Esophagus muscularis mucosa (tissue), 4 donors: Measurements from ENCODE around the gene SLC6A9. TPM values are rescaled to one million over a fixed set of nuclear protein-coding genes. Genes with fewer than 3 reads are reported as not detected.

Experiments
- DNase-seq: peaks from one replicate; pipeline ENCODE4 v3.0.0-alpha.2; 2017; ENCODE audit errors: extremely low spot score
- H3K27ac ChIP-seq, 4 donors: fragments of 200-600 bp; sonication (generic); replicated peaks in 1 of 4; 1 replicate in 3 of 4; 2 replicates in 1 of 4; pipeline ENCODE4 v1.5.1; 2016 to 2019; ENCODE audit warnings: mild to moderate bottlenecking in 1 of 4
- H3K27me3 ChIP-seq, 4 donors: fragments of 200-600 bp; sonication (generic); one replicate each; pipeline versions ENCODE4 v1.5.1 to v1.6.0; 2016 to 2019
- H3K36me3 ChIP-seq, 4 donors: fragments of 200-600 bp; sonication (generic); one replicate each; pipeline ENCODE4 v1.5.1; 2016 to 2019
- H3K4me1 ChIP-seq, 4 donors: fragments of 200-600 bp; sonication (generic); one replicate each; pipeline ENCODE4 v1.5.1; 2016 to 2019
- H3K4me3 ChIP-seq, 4 donors: fragments of 200-600 bp; sonication (generic); 1 replicate in 2 of 4; 2 replicates in 2 of 4; pipeline ENCODE4 v1.5.1; 2016 to 2019; ENCODE audit warnings: mild to moderate bottlenecking in 4 of 4, moderate library complexity in 1 of 4
- H3K9me3 ChIP-seq, 4 donors: fragments of 200-600 bp; sonication (generic); 1 replicate in 3 of 4; 2 replicates in 1 of 4; pipeline ENCODE4 v1.5.1; 2016 to 2019
- CTCF ChIP-seq, 3 experiments: fragments of 200-600 bp in 2 of 3; fragments of 450-650 bp in 1 of 3; sonication (generic) in 2 of 3; IDR thresholded peaks; one replicate each; pipeline ENCODE4 v1.5.1; 2017 to 2019; ENCODE audit warnings: antibody characterized with exemption in 3 of 3, mild to moderate bottlenecking in 2 of 3, moderate library complexity in 1 of 3
- EP300 ChIP-seq: sonication (generic); formaldehyde crosslinking; IDR thresholded peaks from one replicate; pipeline ENCODE4 v1.6.1; 2017; ENCODE audit warnings: antibody characterized with exemption
- POLR2A ChIP-seq: fragments of 450-650 bp; IDR thresholded peaks from one replicate; pipeline ENCODE4 v1.6.1; 2017; ENCODE audit warnings: antibody characterized with exemption, moderate library complexity, mild to moderate bottlenecking, low read depth
- POLR2AphosphoS5 ChIP-seq, 2 donors: sonication (generic); formaldehyde crosslinking; IDR thresholded peaks; one replicate each; pipeline ENCODE4 v1.6.1; 2017; ENCODE audit warnings: antibody characterized with exemption in 2 of 2
- WGBS: methylation state at CpG from one replicate; pipeline ENCODE4 v1.1.5; 2018; 5-methylcytosine and 5-hydroxymethylcytosine counted together
- intact Hi-C: fragments of 100-400 bp; cut with DNase I; formaldehyde crosslinking; loops from one replicate; pipeline ENCODE4 v1.15.1; 2023
- total RNA-seq, 4 donors: library from RNA; depleted of rRNA; stranded (reverse); fragments of >200 nt; gene quantifications; one replicate each; pipeline versions ENCODE4 v1.1.0 to v1.2.1, GENCODE V29; 2016

The SLC6A9 gene
- total RNA-seq, 4 donors from 2014 or later, result 5.2 to 17.9 (median 7.8) TPM

- intact Hi-C loops, result no loop called here
- TF ChIP-seq POLR2A (no peak), POLR2AphosphoS5 (IDR thresholded peaks at IDR 0.05) (no peak), CTCF (IDR thresholded peaks at IDR 0.05) (no peak), EP300 (no peak)
- WGBS, result 94% methylated on average over 8 of the region's 10 CpGs
Observed at GRCh38 chr1:44021581-44022321, 9.5 kb downstream of the SLC6A9 start.

GRCh38 chr1:44021156-44021555 is 10.1 kb downstream of the SLC6A9 start:
- Histone ChIP-seq H3K4me3 (no peak overlapping the region), H3K27ac (no peak overlapping the region), H3K4me1 (no peaks in the 10 kb centered on the region), H3K27me3 (no peaks in the 10 kb centered on the region), H3K9me3 (no peaks in the 10 kb centered on the region), H3K36me3 (peaks cover 0 to 61% (median 15%) of the 10 kb centered on the region in 4 donors)
- whole genome bisulfite sequencing, result 73% methylated on average over 5 of the region's 8 CpGs
- DNase-seq, result no peak
- intact Hi-C loops, result no loop called here
- TF ChIP-seq EP300, result no peak
- no peak for TF ChIP-seq CTCF (IDR thresholded peaks at IDR 0.05)
- no peak for TF ChIP-seq POLR2A
- TF ChIP-seq POLR2AphosphoS5 (IDR thresholded peaks at IDR 0.05), result no peak

More at GRCh38 chr1:44021581-44022321, 9.5 kb downstream of the SLC6A9 start:
- H3K4me1 ChIP-seq, result no peaks in the 10 kb centered on the region
- DNase-seq, result no peak
- H3K27me3 ChIP-seq, result no peaks in the 10 kb centered on the region
- peaks cover 0 to 61% (median 15%) of the 10 kb centered on the region in 4 donors for H3K36me3 ChIP-seq
- no peaks in the 10 kb centered on the region for H3K9me3 ChIP-seq
- H3K27ac ChIP-seq, result no peak overlapping the region
- H3K4me3 ChIP-seq, result no peak overlapping the region

GRCh38 chr1:44020464-44020863 is 10.8 kb downstream of the SLC6A9 start:
- H3K4me3 ChIP-seq, result no peak overlapping the region

GRCh38 chr1:44019466-44019948 is 11.8 kb downstream of the SLC6A9 start:
- TF ChIP-seq EP300 (no peak), POLR2AphosphoS5 (IDR thresholded peaks at IDR 0.05) (no peak), POLR2A (no peak), CTCF (IDR thresholded peaks at IDR 0.05) (no peak)
- WGBS, result 94% methylated on average over 6 of the region's 13 CpGs
- peaks cover 0 to 56% (median 15%) of the 10 kb centered on the region in 4 donors for H3K36me3 ChIP-seq
- no peak overlapping the region for H3K27ac ChIP-seq
- no peaks in the 10 kb centered on the region for H3K27me3 ChIP-seq
- intact Hi-C loops, result no loop called here
- peaks cover 2 to 16% (median 11%) of the 10 kb centered on the region in 4 donors for H3K4me1 ChIP-seq
- no peaks in the 10 kb centered on the region for H3K9me3 ChIP-seq
- DNase-seq, result no peak
- no peak overlapping the region for H3K4me3 ChIP-seq

More at GRCh38 chr1:44020464-44020863, 10.8 kb downstream of the SLC6A9 start:
- Histone ChIP-seq H3K4me1 (peaks cover 2 to 6% (median 4%) of the 10 kb centered on the region in 4 donors), H3K27me3 (no peaks in the 10 kb centered on the region), H3K27ac (no peak overlapping the region), H3K36me3 (peaks cover 0 to 56% (median 15%) of the 10 kb centered on the region in 4 donors), H3K9me3 (no peaks in the 10 kb centered on the region)
- 100% methylated on average over 3 of the region's 6 CpGs for WGBS
- DNase-seq, result no peak
- intact Hi-C loops, result no loop called here
- TF ChIP-seq POLR2A, result no peak
- no peak for TF ChIP-seq POLR2AphosphoS5 (IDR thresholded peaks at IDR 0.05)
- TF ChIP-seq EP300, result no peak
- no peak for TF ChIP-seq CTCF (IDR thresholded peaks at IDR 0.05)
